Stimulated activated CD8-positive, alpha-beta memory T cell treated with anti-CD3 and anti-CD28 coated beads, Interleukin-7, amount 100 ng/mL, for 24 hours (primary cell): ENCODE measurements around the gene TRAPPC3.

Experiments
- DNase-seq: peaks from one replicate; pipeline ENCODE4 v3.0.0-alpha.2; 2020; ENCODE audit warnings: low read depth

Gene TRAPPC3

GRCh38 chr1:36151134-36151844 is 2.0 kb upstream of the TRAPPC3 start:
- no peak for DNase-seq

- no peak for DNase-seq
Observed at GRCh38 chr1:36150296-36151133, 1.2 kb upstream of the TRAPPC3 start.

DNA sequence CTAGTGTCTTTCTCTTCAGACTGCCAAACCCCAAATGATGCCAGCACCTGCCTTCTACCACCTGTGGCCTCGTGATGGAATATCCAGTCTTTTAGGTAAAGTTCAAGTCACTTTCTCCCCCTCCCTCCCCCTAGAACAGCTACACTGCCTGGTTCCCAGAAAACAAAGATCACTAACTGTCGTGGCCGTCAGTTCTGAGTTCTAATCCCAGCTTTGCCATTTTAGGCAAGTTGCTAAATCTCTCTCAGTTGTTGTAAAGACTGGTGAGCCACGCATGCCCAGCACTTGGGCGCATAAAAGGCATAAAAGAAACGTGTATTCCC is 648 bp upstream of the TRAPPC3 start:
- no peak for DNase-seq

DNA sequence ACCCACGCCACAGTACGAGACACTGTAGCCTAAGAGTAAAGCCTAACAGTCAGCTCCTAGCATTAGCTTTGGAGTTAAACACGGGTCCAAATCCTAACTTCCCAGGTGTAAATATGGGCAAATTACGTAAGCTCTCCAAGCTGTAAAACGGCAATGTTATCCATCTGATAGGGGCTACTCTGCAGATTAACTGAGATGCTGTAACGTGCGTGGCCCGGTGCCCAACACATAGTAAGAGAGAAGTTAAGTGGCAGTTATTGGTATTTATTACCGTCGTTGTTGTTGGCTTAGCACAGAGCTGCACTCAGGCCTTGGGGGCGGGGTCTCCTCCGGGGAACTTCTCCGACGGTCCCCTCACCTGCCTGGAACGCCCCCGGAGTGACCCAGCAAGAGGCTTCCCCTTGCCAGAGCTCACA is 457 bp downstream of the TRAPPC3 start:
- DNase-seq, result no peak

GRCh38 chr1:36144413-36144812 is 4.9 kb downstream of the TRAPPC3 start:
- DNase-seq, result no peak

- no peak for DNase-seq
Observed at GRCh38 chr1:36143424-36143823, 5.9 kb downstream of the TRAPPC3 start.

DNA sequence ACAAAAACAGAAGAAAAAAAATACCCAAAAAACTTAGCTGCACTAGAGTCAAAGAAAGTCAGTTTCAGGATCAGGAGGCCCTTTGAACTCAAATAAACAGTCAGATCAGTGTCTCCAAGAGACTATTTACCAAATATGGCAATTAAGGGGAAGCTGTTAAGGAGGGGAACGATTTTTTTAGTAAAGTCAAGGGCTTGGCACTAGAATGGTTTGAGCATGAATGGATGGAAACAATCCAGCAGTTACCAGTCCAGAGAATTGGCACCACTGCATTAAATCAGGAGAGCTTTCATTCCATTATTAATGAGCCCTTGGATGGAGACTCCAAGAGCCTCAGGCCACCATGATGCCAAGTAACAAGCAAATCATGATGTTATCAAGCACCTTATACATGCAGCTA is 7.2 kb downstream of the TRAPPC3 start:
- no peak for DNase-seq

- no peak for DNase-seq
Observed at GRCh38 chr1:36139521-36139920, 9.8 kb downstream of the TRAPPC3 start.

DNA sequence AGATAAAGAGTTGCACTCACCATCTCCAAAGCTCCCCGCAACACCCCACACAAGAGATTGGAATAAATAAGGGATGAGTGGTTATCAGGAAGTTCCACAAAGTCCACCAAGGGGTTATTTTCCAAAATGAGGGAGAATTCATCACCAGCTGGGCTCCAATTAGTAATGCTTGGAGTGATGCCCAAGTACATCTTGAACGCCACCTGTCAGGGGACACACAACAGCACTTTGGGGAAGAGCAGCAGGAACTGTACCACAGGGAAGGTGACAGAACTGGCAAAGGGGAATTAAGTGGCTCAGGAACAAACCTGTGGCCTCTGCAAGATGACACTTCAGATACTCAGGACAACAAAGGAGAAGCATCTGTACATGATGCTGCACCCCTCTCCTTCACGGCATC is 11.5 kb downstream of the TRAPPC3 start:
- no peak for DNase-seq

DNA sequence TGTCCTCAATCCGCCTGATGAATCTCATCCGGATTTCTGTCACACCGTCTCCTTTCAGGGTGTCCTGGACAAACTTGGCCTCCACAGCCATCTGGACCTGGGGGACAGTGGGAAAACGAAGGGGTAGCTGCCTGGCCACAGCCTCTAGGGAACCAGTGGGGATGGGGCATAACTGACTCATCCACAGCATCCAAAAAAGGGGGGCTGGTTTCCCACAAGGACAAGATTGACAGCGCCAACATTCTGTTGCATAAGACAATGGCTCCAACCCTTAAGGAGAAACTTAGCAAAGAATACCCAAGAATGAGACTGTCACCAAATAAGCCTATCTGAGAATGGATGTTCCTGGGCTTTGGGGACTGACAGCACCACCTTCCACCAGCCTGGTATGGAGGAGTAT is 12.1 kb downstream of the TRAPPC3 start:
- no peak for DNase-seq

- DNase-seq, result no peak
Observed at GRCh38 chr1:36136535-36136934, 12.8 kb downstream of the TRAPPC3 start.

GRCh38 chr1:36135796-36136195 is 13.5 kb downstream of the TRAPPC3 start:
- no peak for DNase-seq

DNA sequence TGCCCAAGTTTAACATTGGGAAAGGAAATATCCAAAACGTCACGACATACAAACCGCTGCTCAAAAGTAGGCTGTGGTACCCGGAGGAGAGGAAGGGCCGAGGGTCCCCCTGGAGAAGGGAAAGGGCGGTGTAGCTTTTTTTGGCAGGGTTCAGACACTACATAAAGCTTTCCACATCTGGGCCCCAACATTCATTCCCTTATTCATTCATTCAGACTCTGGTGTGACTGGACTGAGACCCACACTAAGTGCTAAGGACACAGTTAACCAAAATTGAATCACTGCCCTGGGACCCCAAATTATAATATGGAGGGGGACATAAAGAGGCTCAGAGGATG is 14.0 kb downstream of the TRAPPC3 start:
- DNase-seq, result no peak

GRCh38 chr1:36134505-36135329 is 14.6 kb downstream of the TRAPPC3 start:
- DNase-seq, result no peak

DNA sequence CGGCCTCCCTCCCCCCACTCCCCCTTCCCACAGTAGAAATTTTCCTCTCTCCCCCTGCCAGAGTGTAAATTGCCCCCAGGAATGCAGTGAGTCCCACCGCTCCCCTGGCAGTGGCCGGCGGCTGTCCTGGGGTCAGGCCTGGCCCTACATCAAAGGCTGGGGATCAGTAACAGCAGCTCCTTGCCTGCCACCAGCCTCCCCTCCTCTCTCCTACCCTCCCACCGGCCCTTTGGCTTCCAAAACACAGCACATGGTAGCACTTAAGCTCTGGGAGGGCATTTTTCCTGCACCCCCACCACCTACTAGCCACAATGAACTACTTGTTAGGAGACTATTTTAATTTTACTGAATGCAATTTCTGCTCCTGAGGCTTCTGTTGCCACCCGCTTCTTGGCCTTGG is 15.3 kb downstream of the TRAPPC3 start:
- DNase-seq, result no peak

DNA sequence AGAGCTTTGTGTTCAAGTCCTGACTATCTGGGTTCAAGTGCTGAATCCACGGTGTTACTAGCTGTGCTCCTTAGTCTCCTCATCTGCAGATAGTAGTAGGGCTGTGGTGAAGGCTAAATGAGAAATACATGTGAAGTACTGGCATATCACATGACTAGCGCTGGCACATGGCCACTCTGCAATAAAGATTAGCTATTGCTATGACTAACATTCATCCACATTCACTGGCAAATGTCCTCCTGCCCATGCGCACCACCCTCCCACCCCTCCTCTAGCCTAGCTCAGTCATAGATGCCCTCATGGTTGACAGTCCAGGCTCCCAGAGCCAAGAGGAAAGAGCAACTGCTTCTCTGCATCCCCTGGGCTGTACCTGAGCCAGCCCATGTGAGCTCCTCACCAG is 15.8 kb downstream of the TRAPPC3 start:
- no peak for DNase-seq

GRCh38 chr1:36132029-36132428 is 17.3 kb downstream of the TRAPPC3 start:
- no peak for DNase-seq

DNA sequence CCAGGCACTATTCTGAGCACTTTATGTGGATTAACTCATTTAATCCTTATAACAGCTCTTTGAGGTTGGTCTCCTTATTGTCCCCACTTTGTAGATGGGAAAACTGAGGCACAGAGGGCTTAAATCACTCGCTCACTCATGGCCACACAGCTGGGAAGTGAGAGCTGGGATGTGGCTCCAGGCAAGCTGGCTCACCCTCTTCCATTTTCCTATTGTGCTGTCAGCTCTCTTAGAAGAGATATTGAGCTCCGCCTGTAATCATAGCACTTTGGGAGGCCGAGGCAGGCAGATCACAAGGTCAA is 20.4 kb downstream of the TRAPPC3 start:
- no peak for DNase-seq

DNA sequence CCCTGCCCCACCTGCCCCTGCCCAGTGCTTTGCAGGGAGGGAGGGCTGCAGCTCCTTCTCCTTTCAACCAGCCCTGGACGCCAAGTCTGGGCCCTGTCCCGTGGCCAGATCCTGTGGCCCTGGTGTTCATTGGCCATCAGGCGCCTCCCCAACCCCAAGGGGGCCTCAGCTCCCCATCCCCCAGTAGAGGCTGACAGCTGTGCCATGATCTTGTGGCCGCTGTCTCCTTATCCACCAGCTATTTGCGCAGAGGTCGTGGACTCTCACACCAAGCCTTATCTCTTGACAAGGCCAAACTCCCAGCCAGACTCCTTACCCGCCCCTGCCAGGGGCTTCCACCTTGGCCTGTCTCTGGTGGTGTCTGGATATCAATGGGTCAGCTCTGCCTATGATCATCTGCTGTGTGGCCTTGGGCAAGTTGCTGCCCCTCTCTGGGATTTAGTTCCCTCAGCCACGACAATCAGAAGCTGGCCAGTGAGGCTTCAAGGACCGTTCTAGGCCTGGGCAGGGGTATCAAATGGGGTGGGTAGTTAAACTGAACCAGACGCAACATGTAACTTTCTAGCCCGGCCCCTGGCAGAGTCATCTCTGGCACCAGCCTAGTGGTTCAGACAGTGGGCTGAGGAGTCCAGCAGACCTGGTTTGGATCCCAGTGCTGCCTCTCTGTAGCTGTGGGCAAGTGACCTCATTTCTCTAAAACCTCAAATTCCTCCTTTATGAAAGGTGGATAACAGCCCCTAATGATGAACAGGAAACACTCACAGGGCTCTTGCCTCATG is 21.0 kb downstream of the TRAPPC3 start:
- no peak for DNase-seq

- DNase-seq, result no peak
Observed at GRCh38 chr1:36126797-36127500, 22.3 kb downstream of the TRAPPC3 start.

GRCh38 chr1:36126005-36126716 is 23.1 kb downstream of the TRAPPC3 start:
- no peak for DNase-seq
